Ovary (tissue), 3 donors: ENCODE data around the gene PKP2.

Source experiments
- EP300 ChIP-seq: sonication (generic); formaldehyde crosslinking; IDR thresholded peaks from one replicate; pipeline ENCODE4 v1.6.1; 2017; ENCODE audit warnings: antibody characterized with exemption
- TF ChIP-seq, protein P1 (sequence below), 3 donors: fragments of 450-650 bp in 2 of 3; fragments of 200-600 bp in 1 of 3; IDR thresholded peaks; one replicate each; pipeline versions ENCODE4 v1.5.1 to v1.8.0; 2016 to 2022; ENCODE audit warnings: antibody characterized with exemption in 3 of 3, mild to moderate bottlenecking in 1 of 3
- donor health status: DM: no; HTN: no; CAD: no.

DNA sequence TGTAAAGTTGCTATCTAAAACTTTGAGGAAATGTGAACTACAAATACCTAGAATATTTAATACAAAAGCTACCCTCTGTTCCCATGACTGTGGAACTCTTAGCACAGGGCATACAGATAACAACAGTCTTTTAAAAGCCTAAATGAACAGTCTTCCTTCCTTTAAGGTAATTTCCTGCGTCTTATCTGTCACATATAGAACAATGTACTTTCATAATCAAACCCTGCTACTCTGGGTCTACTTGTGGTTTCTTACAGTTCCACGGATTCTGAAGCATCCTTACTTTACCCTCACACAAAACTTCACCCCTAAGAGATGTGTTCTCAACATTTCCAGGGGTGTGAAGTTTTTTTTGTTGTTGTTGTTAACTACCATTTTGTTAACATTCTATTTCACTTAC, 5.1 kb downstream of the PKP2 start:
- TF ChIP-seq EP300, result no peak
- TF ChIP-seq, protein P1, sequence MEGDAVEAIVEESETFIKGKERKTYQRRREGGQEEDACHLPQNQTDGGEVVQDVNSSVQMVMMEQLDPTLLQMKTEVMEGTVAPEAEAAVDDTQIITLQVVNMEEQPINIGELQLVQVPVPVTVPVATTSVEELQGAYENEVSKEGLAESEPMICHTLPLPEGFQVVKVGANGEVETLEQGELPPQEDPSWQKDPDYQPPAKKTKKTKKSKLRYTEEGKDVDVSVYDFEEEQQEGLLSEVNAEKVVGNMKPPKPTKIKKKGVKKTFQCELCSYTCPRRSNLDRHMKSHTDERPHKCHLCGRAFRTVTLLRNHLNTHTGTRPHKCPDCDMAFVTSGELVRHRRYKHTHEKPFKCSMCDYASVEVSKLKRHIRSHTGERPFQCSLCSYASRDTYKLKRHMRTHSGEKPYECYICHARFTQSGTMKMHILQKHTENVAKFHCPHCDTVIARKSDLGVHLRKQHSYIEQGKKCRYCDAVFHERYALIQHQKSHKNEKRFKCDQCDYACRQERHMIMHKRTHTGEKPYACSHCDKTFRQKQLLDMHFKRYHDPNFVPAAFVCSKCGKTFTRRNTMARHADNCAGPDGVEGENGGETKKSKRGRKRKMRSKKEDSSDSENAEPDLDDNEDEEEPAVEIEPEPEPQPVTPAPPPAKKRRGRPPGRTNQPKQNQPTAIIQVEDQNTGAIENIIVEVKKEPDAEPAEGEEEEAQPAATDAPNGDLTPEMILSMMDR (IDR thresholded peaks at IDR 0.05), result no peak
